Mucosa of descending colon (tissue), 3 donors: ENCODE results near the gene ADISSP. TPM values are rescaled to one million over a fixed set of nuclear protein-coding genes. Genes with fewer than 3 reads are reported as not detected.

Source experiments
- ATAC-seq: fragments of 200-7000 bp; cut with Tn5 transposase; one replicate; pipeline ENCODE4 v1.9.1; 2020; ENCODE audit warnings: mild to moderate bottlenecking, moderate library complexity
- DNase-seq, 3 donors: peaks; one replicate each; pipeline ENCODE4 v3.0.0-alpha.2; 2020
- H3K36me3 ChIP-seq: fragments of 200-600 bp; one replicate; pipeline ENCODE4 v1.8.0; 2021; ENCODE audit warnings: low read depth, mild to moderate bottlenecking
- H3K4me1 ChIP-seq: fragments of 200-600 bp; one replicate; pipeline ENCODE4 v1.8.0; 2021; ENCODE audit warnings: low read depth, mild to moderate bottlenecking
- H3K4me3 ChIP-seq: fragments of 200-600 bp; one replicate; pipeline ENCODE4 v1.8.0; 2021; ENCODE audit warnings: mild to moderate bottlenecking
- H3K9me3 ChIP-seq: fragments of 200-600 bp; one replicate; pipeline ENCODE4 v1.8.0; 2021; ENCODE audit warnings: mild to moderate bottlenecking
- CTCF ChIP-seq: fragments of 200-600 bp; IDR thresholded peaks from one replicate; pipeline ENCODE4 v1.8.0; 2022; ENCODE audit warnings: antibody characterized with exemption, mild to moderate bottlenecking
- intact Hi-C, 2 donors: fragments of 100-400 bp; cut with DNase I in 1 of 2; cut with micrococcal nuclease in 1 of 2; formaldehyde crosslinking; loops; one replicate each; pipeline versions ENCODE4 v1.11.0 to v1.11.1; 2022; cut with DNase I, micrococcal nuclease
- total RNA-seq, 3 donors: library from RNA; stranded (reverse); fragmentation: NEBNext Ultra II Directional in 2 of 3; extraction: Animal tissue kit (Norgen Biotek cat#: 25700) in 2 of 3; gene quantifications; one replicate each; pipeline versions ENCODE4 v1.2.1 to v1.2.4, GENCODE V29; 2021 to 2023
- donor health status: DM: no; HTN: no; CAD: no; lungs with moderate emphysema.
- donor health status: DM: no; HTN: no; CAD: no.
- donor health status: DM: no; HTN: yes; CAD: no.

Gene ADISSP
- total RNA-seq, 3 donors from 2014 or later, result 14.5 to 69.6 (median 26.5) TPM

DNA sequence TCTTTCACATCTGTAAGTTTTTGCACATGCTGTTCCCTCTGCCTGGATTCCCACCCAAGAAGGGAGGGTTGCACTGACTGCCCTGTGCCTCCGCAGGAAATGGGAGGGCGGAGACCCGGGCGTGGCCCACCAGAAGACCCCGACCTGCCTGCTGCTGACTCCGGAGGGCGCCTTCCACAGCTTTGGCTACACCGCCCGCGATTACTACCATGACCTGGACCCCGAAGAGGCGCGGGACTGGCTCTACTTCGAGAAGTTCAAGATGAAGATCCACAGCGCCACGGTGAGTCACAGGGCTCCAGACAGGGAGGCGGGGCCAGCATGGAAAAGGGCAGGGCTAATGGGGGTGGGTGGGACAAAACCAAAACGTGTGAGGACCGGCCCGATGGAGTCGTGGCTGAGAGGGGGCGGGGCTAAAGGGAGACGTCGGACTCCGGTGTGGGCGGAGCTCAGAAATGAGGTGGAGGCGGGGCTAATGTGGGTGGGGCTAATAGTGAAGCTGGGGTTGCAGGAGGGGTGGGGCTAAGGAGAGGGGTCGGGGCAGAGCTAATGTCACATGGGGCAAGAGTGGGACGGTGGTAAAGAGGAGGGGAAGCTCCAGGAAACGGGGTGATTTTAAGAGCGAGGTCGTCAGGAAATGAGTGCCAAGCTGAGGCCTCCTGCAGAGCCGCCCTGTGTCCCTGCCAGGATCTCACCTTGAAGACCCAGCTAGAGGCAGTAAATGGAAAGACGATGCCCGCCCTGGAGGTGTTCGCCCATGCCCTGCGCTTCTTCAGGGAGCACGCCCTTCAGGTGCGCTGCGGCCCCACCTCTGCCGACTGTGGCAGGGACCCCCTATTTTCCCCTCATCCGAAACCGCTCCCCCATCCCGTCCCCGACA lies 22.5 kb downstream of the ADISSP start:
- no peaks in the 10 kb centered on the region for H3K9me3 ChIP-seq
- peak; percentile 70 for ATAC-seq
- intact Hi-C loops, result no loop called here
- H3K4me1 ChIP-seq, result no peaks in the 10 kb centered on the region
- no peak overlapping the region for H3K4me3 ChIP-seq
- TF ChIP-seq CTCF, result no peak
- H3K36me3 ChIP-seq, result no peaks in the 10 kb centered on the region
- peak; percentile 60 to 80 (median 67) for DNase-seq

DNA sequence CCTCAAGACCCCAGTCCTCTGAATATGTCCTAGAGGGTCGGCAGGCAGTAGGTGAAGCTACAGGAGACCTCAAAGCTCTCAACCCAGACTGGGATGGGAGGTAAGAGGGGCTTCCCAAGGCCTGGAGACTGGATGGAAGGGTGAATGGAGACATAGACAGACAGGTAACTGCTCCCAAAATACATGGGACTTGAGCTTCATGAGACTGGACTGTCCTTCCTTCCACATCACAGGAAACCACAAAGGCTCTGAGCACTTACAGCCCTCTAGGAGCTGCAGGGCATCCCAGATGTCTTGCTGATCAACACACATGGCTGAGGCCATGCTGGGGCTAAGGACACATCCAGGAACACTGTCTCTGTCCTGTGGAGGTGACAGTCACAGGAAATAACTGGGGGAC lies 23.5 kb downstream of the ADISSP start:
- peak in 1 of 3 donors; percentile 2 for DNase-seq
- H3K9me3 ChIP-seq, result no peaks in the 10 kb centered on the region
- no peak for TF ChIP-seq CTCF

GRCh38 chr20:3743251-3743650 lies 24.3 kb downstream of the ADISSP start:
- no peaks in the 10 kb centered on the region for H3K4me1 ChIP-seq
- intact Hi-C loops, result no loop called here
- no peak for TF ChIP-seq CTCF
- no peak overlapping the region for H3K4me3 ChIP-seq
- no peaks in the 10 kb centered on the region for H3K9me3 ChIP-seq
- no peaks in the 10 kb centered on the region for H3K36me3 ChIP-seq
- no peak for ATAC-seq
- no peak for DNase-seq

More for the DNA sequence above, 23.5 kb downstream of the ADISSP start:
- no peaks in the 10 kb centered on the region for H3K36me3 ChIP-seq
- no peak for ATAC-seq
- intact Hi-C loops, result no loop called here
- H3K4me1 ChIP-seq, result no peaks in the 10 kb centered on the region
- no peak overlapping the region for H3K4me3 ChIP-seq

GRCh38 chr20:3741836-3742458 lies 25.6 kb downstream of the ADISSP start:
- TF ChIP-seq CTCF, result no peak
- no peaks in the 10 kb centered on the region for H3K36me3 ChIP-seq
- no peak for ATAC-seq
- no peak overlapping the region for H3K4me3 ChIP-seq
- intact Hi-C loops, result no loop called here
- DNase-seq, result peak in 1 of 3 donors; percentile 13
- no peaks in the 10 kb centered on the region for H3K9me3 ChIP-seq
- H3K4me1 ChIP-seq, result no peaks in the 10 kb centered on the region

GRCh38 chr20:3740615-3741301 lies 26.8 kb downstream of the ADISSP start:
- intact Hi-C loops, result no loop called here
- no peak for ATAC-seq
- Histone ChIP-seq H3K4me1 (no peaks in the 10 kb centered on the region), H3K9me3 (no peaks in the 10 kb centered on the region), H3K4me3 (no peak overlapping the region), H3K36me3 (no peaks in the 10 kb centered on the region)
- DNase-seq, result peak in 1 of 3 donors; percentile 17
- TF ChIP-seq CTCF, result no peak
